DOHH2 (cell line): Measurements from ENCODE around the gene DOCK8.

Experiments used
- H3F3A ChIP-seq: fragments of 200-600 bp; sonication (generic), shearing (Covaris generic); 2 replicates; pipeline ENCODE4 v1.6.0; 2016; ENCODE audit warnings: antibody characterized with exemption, mild to moderate bottlenecking; ENCODE audit not compliant: control insufficient read depth, insufficient read depth
- H3K27ac ChIP-seq: fragments of 200-600 bp; sonication (generic); 2 replicates; pipeline ENCODE4 v1.5.1; 2014; ENCODE audit warnings: low read depth, mild to moderate bottlenecking, low read length, moderate library complexity
- H3K27me3 ChIP-seq: fragments of 200-600 bp; sonication (generic); 2 replicates; pipeline ENCODE4 v1.6.1; 2014; ENCODE audit warnings: mild to moderate bottlenecking, low read length, mixed read lengths; ENCODE audit not compliant: control insufficient read depth
- H3K36me3 ChIP-seq: fragments of 200-600 bp; sonication (generic); 2 replicates; pipeline ENCODE4 v1.6.1; 2014; ENCODE audit warnings: mild to moderate bottlenecking, low read length, moderate library complexity, mixed read lengths; ENCODE audit not compliant: control insufficient read depth
- H3K4me1 ChIP-seq: fragments of 200-600 bp; sonication (generic); 2 replicates; pipeline ENCODE4 v1.6.1; 2014; ENCODE audit warnings: mild to moderate bottlenecking, low read length, mixed read lengths; ENCODE audit not compliant: control insufficient read depth
- H3K4me2 ChIP-seq: fragments of 200-600 bp; sonication (generic); 2 replicates; pipeline ENCODE4 v1.6.0; 2014; ENCODE audit warnings: mild to moderate bottlenecking, low read length, moderate library complexity
- H3K4me3 ChIP-seq: fragments of 200-600 bp; sonication (generic); 2 replicates; pipeline ENCODE4 v1.5.1; 2014; ENCODE audit warnings: mild to moderate bottlenecking, low read length, mixed read lengths
- H3K79me2 ChIP-seq: fragments of 200-600 bp; sonication (generic); 2 replicates; pipeline ENCODE4 v1.6.1; 2014; ENCODE audit warnings: mild to moderate bottlenecking, low read length, mixed read lengths; ENCODE audit not compliant: control insufficient read depth
- H3K9me2 ChIP-seq: fragments of 200-600 bp; sonication (generic); replicated peaks from 2 replicates; pipeline ENCODE4 v1.6.1; 2014; ENCODE audit warnings: mild to moderate bottlenecking, low read length, mixed read lengths; ENCODE audit not compliant: control insufficient read depth
- H3K9me3 ChIP-seq: fragments of 200-600 bp; sonication (generic); 2 replicates; pipeline ENCODE4 v1.6.1; 2014; ENCODE audit warnings: antibody characterized with exemption, low read length, mixed read lengths; ENCODE audit not compliant: control insufficient read depth, insufficient read depth
- H4K20me1 ChIP-seq: fragments of 200-600 bp; sonication (generic); 2 replicates; pipeline ENCODE4 v1.6.0; 2014; ENCODE audit warnings: low read depth, mild to moderate bottlenecking, antibody characterized with exemption, low read length, moderate library complexity; ENCODE audit not compliant: control insufficient read depth, insufficient read depth
- EZH2phosphoT487 ChIP-seq: fragments of 200-600 bp; sonication (generic); IDR thresholded peaks from 2 replicates; pipeline ENCODE4 v1.6.1; 2017; ENCODE audit warnings: borderline replicate concordance, mild to moderate bottlenecking, antibody characterized with exemption, low read length, moderate library complexity, mixed read lengths
- TF ChIP-seq, protein P1 (sequence below): fragments of 200-600 bp; sonication (generic); IDR thresholded peaks from one replicate; pipeline ENCODE4 v1.5.1; 2014; ENCODE audit warnings: antibody characterized with exemption, mild to moderate bottlenecking, low read depth, low read length; ENCODE audit not compliant: poor library complexity, severe bottlenecking

DOCK8 gene

DNA sequence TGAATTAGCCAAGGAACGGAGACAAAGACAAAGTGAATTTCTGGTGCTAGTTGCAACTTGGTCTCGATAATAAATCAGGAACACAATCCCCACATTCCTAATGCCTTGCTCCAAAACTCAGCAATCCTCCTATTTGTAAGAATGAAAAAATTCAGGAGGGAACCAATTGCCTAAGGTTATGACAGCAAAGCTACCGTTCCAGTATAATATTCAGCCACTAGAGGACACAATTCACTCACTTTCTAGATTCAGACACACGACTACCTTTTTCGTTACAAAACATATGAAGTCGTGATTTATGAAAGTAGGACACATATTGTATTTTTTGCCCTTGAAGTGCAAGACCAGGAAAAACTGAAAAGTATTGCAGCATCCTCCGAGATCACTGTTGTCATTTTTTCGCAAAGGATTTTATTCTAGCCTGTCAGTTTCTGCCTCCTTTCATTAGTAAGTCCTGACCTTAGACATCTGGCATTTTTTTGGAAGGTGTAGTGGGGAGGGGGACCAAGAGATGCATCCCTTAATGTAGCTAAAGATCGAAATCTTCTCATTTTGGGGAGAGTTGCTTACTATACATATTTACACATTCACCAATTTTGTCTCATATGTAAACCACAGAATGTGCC, 133.1 kb downstream of the DOCK8 start:
- H3K36me3 ChIP-seq, result peaks cover 38% of the 10 kb centered on the region
- H3K4me2 ChIP-seq, result no peak overlapping the region
- no peak overlapping the region for H3K4me3 ChIP-seq
- no peaks in the 10 kb centered on the region for H3K4me1 ChIP-seq
- no peaks in the 10 kb centered on the region for H3K9me2 ChIP-seq
- TF ChIP-seq EZH2phosphoT487, result no peak
- TF ChIP-seq, protein P1, sequence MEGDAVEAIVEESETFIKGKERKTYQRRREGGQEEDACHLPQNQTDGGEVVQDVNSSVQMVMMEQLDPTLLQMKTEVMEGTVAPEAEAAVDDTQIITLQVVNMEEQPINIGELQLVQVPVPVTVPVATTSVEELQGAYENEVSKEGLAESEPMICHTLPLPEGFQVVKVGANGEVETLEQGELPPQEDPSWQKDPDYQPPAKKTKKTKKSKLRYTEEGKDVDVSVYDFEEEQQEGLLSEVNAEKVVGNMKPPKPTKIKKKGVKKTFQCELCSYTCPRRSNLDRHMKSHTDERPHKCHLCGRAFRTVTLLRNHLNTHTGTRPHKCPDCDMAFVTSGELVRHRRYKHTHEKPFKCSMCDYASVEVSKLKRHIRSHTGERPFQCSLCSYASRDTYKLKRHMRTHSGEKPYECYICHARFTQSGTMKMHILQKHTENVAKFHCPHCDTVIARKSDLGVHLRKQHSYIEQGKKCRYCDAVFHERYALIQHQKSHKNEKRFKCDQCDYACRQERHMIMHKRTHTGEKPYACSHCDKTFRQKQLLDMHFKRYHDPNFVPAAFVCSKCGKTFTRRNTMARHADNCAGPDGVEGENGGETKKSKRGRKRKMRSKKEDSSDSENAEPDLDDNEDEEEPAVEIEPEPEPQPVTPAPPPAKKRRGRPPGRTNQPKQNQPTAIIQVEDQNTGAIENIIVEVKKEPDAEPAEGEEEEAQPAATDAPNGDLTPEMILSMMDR, result peak; percentile 51
- no peaks in the 10 kb centered on the region for H3K9me3 ChIP-seq
- no peaks in the 10 kb centered on the region for H4K20me1 ChIP-seq
- H3K79me2 ChIP-seq, result no peaks in the 10 kb centered on the region
- H3F3A ChIP-seq, result no peaks in the 10 kb centered on the region
- no peaks in the 10 kb centered on the region for H3K27me3 ChIP-seq
- H3K27ac ChIP-seq, result no peak overlapping the region

DNA sequence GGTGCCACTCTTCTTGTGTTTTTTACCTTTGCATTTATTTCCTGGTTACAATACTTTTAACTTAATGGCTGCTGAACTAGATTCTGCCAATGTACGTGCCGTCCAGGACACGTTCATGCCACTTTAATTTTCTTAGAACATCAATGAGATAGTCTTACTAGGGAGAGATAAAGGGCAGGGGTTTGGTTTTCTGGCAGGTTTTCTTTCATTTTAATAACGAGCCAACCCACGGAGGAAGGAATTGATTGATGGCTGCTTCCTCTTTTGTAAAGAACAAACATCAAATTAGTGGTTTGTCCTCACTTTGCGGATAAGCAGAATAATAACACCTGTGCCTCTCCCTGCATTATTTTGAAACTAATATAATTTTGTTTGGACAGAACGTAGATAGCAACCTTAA, 135.7 kb downstream of the DOCK8 start:
- no peaks in the 10 kb centered on the region for H3K4me1 ChIP-seq
- no peak overlapping the region for H3K27ac ChIP-seq
- H3F3A ChIP-seq, result no peaks in the 10 kb centered on the region
- no peak for TF ChIP-seq EZH2phosphoT487
- TF ChIP-seq, protein P1, result no peak
- peaks cover 23% of the 10 kb centered on the region for H3K36me3 ChIP-seq
- H3K79me2 ChIP-seq, result no peaks in the 10 kb centered on the region
- no peak overlapping the region for H3K4me2 ChIP-seq
- no peaks in the 10 kb centered on the region; the same call in 1 of the 2 replicates for H4K20me1 ChIP-seq
- no peaks in the 10 kb centered on the region for H3K27me3 ChIP-seq
- no peaks in the 10 kb centered on the region for H3K9me3 ChIP-seq
- H3K4me3 ChIP-seq, result no peak overlapping the region
- no peaks in the 10 kb centered on the region for H3K9me2 ChIP-seq

DNA sequence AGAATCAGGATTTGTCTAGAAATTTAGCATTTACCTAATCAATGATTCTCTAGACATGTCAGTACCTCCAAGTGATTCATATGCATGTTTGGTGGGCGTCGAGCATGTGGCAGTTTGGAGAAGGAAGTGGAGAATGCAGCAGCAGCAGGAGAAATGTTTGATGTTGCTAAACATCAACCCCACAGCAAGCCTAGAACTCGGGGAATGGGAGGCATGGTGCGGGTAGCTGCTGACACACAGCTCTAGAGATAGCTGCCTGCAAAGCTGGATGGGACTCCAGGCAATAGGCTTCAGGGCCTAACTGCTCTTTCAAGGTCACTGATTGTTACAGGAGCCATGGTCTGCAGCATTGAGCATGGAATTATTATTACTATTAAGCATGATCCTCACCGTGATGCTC, 137.3 kb downstream of the DOCK8 start:
- Histone ChIP-seq H3K36me3 (peaks cover 16% of the 10 kb centered on the region), H3F3A (no peaks in the 10 kb centered on the region)

More for the DNA sequence above, 137.3 kb downstream of the DOCK8 start:
- Histone ChIP-seq H3K4me1 (no peaks in the 10 kb centered on the region), H3K27ac (no peak overlapping the region), H3K9me2 (no peaks in the 10 kb centered on the region), H4K20me1 (no peaks in the 10 kb centered on the region; the same call in 1 of the 2 replicates), H3K79me2 (no peaks in the 10 kb centered on the region), H3K4me3 (no peak overlapping the region), H3K9me3 (no peaks in the 10 kb centered on the region), H3K27me3 (no peaks in the 10 kb centered on the region), H3K4me2 (no peak overlapping the region)
- TF ChIP-seq, protein P1, result no peak
- no peak for TF ChIP-seq EZH2phosphoT487
